GM23338 (cell line): ENCODE data around the gene MLXIPL. TPM values are rescaled to one million over a fixed set of nuclear protein-coding genes. Genes with fewer than 3 reads are reported as not detected.

Experiments
- ATAC-seq: fragments of 200-7000 bp; cut with Tn5 transposase; 3 replicates; pipeline ENCODE4 v1.9.1; 2020
- DNase-seq: peaks from one replicate; pipeline ENCODE4 v3.0.0-alpha.2; 2015; ENCODE audit warnings: low spot score
- H2AFZ ChIP-seq: fragments of 200-600 bp; sonication (generic); 2 replicates; pipeline ENCODE4 v1.8.0; 2016; ENCODE audit warnings: antibody characterized with exemption, mild to moderate bottlenecking, moderate library complexity
- H3F3A ChIP-seq: fragments of 200-600 bp; sonication (generic); replicated peaks from 2 replicates; pipeline ENCODE4 v1.8.0; 2017; ENCODE audit warnings: antibody characterized with exemption, mixed run types, low read depth
- H3K27ac ChIP-seq: fragments of 200-600 bp; sonication (generic); 2 replicates; pipeline ENCODE4 v1.6.1; 2016; ENCODE audit warnings: low read depth
- H3K27me3 ChIP-seq: fragments of 200-600 bp; sonication (generic); 2 replicates; pipeline ENCODE4 v1.8.0; 2016; ENCODE audit warnings: mild to moderate bottlenecking, mixed run types, moderate library complexity; ENCODE audit not compliant: insufficient read depth
- H3K36me3 ChIP-seq: fragments of 200-600 bp; sonication (generic); 2 replicates; pipeline ENCODE4 v1.8.0; 2016; ENCODE audit warnings: mild to moderate bottlenecking; ENCODE audit not compliant: insufficient read depth
- H3K4me1 ChIP-seq: fragments of 200-600 bp; sonication (generic); 2 replicates; pipeline ENCODE4 v1.8.0; 2016; ENCODE audit warnings: mild to moderate bottlenecking, moderate library complexity; ENCODE audit not compliant: insufficient read depth
- H3K4me2 ChIP-seq: fragments of 200-600 bp; sonication (generic); 2 replicates; pipeline ENCODE4 v1.7.1; 2017; ENCODE audit warnings: mixed run types
- H3K4me3 ChIP-seq: fragments of 200-600 bp; sonication (generic); 2 replicates; pipeline ENCODE4 v1.6.1; 2016; ENCODE audit warnings: mixed run types
- H3K79me2 ChIP-seq: fragments of 200-600 bp; sonication (generic); replicated peaks from 2 replicates; pipeline ENCODE4 v1.8.0; 2017; ENCODE audit warnings: mild to moderate bottlenecking; ENCODE audit not compliant: insufficient read depth
- H3K9me2 ChIP-seq: fragments of 200-600 bp; sonication (generic); 2 replicates; pipeline ENCODE4 v1.8.0; 2017; ENCODE audit not compliant: insufficient read depth
- H4K20me1 ChIP-seq: fragments of 200-600 bp; sonication (generic); replicated peaks from 2 replicates; pipeline ENCODE4 v1.8.0; 2017; ENCODE audit warnings: mild to moderate bottlenecking; ENCODE audit not compliant: insufficient read depth
- H3K27ac Mint-ChIP-seq: 2 replicates; pipeline ENCODE4 v1.8.0; 2020; ENCODE audit warnings: inconsistent platforms, mild to moderate bottlenecking, moderate library complexity, mixed read lengths
- H3K27me3 Mint-ChIP-seq: 3 replicates; pipeline ENCODE4 v1.8.0; 2022; ENCODE audit warnings: low read depth, mild to moderate bottlenecking, moderate library complexity, mixed read lengths, inconsistent platforms; ENCODE audit not compliant: insufficient read depth, poor library complexity
- H3K36me3 Mint-ChIP-seq: 3 replicates; pipeline ENCODE4 v1.8.0; 2021; ENCODE audit warnings: low read depth, mild to moderate bottlenecking, inconsistent platforms, moderate library complexity, mixed read lengths
- H3K4me1 Mint-ChIP-seq: 3 replicates; pipeline ENCODE4 v1.8.0; 2020; ENCODE audit warnings: mild to moderate bottlenecking, inconsistent platforms, mixed read lengths
- H3K4me3 Mint-ChIP-seq: 3 replicates; pipeline ENCODE4 v1.8.0; 2021; ENCODE audit warnings: moderate library complexity, mild to moderate bottlenecking, inconsistent platforms, mixed read lengths
- H3K9me3 Mint-ChIP-seq: 3 replicates; pipeline ENCODE4 v1.8.0; 2020; ENCODE audit warnings: moderate library complexity, mild to moderate bottlenecking, inconsistent platforms, mixed read lengths
- CREB1 ChIP-seq: fragments of 250-450 bp; sonication (Bioruptor Pico); IDR thresholded peaks from 2 replicates; pipeline ENCODE4 v1.5.0; 2020; ENCODE audit warnings: low read depth, mild to moderate bottlenecking, moderate library complexity
- CTCF ChIP-seq, 2 experiments: fragments of 200-600 bp in 1 of 2; sonication (generic) in 1 of 2; conservative IDR thresholded peaks; 2 replicates each; pipeline versions ENCODE4 v1.5.1 to v1.6.1; 2016 to 2017; ENCODE audit warnings: antibody characterized with exemption in 2 of 2, low read depth in 2 of 2, mild to moderate bottlenecking in 2 of 2, moderate library complexity in 1 of 2
- EZH2 ChIP-seq: fragments of 200-600 bp; sonication (generic); IDR thresholded peaks from one replicate; pipeline ENCODE4 v1.8.0; 2017; ENCODE audit warnings: antibody characterized with exemption, mild to moderate bottlenecking, low read depth; ENCODE audit not compliant: unreplicated experiment
- EZH2phosphoT487 ChIP-seq: fragments of 200-600 bp; sonication (generic); IDR thresholded peaks from one replicate; pipeline ENCODE4 v1.8.1; 2018; ENCODE audit warnings: antibody characterized with exemption; ENCODE audit not compliant: unreplicated experiment
- JUNB ChIP-seq: IDR thresholded peaks from one replicate; pipeline ENCODE4 v1.6.1; 2016; ENCODE audit warnings: antibody characterized with exemption; ENCODE audit not compliant: unreplicated experiment
- NANOG ChIP-seq: IDR thresholded peaks from 2 replicates; pipeline ENCODE4 v1.6.1; 2016; ENCODE audit warnings: antibody characterized with exemption, borderline replicate concordance
- POLR2AphosphoS5 ChIP-seq: IDR thresholded peaks from 2 replicates; pipeline ENCODE4 v1.6.1; 2016; ENCODE audit warnings: antibody characterized with exemption, low read depth
- REST ChIP-seq: IDR thresholded peaks from one replicate; pipeline ENCODE4 v1.6.1; 2018; ENCODE audit warnings: antibody characterized with exemption; ENCODE audit not compliant: unreplicated experiment
- ZNF114 ChIP-seq: fragments of 250-450 bp; sonication (Bioruptor Pico); IDR thresholded peaks from 2 replicates; pipeline ENCODE4 v1.5.0; 2020; ENCODE audit warnings: mild to moderate bottlenecking, moderate library complexity
- ZNF331 ChIP-seq: fragments of 250-450 bp; sonication (Bioruptor Pico); IDR thresholded peaks from 2 replicates; pipeline ENCODE4 v1.5.0; 2020; ENCODE audit warnings: low read depth, mild to moderate bottlenecking, moderate library complexity
- ZNF462 ChIP-seq: fragments of 250-450 bp; sonication (Bioruptor Pico); IDR thresholded peaks from 2 replicates; pipeline ENCODE4 v1.5.0; 2020; ENCODE audit warnings: mild to moderate bottlenecking, moderate library complexity
- polyA plus RNA-seq: library from polyadenylated mRNA; unstranded; fragments of >200 nt; fragmentation: Nextera tagmentation; extraction: Ambion mirVana; gene quantifications from 2 replicates; pipeline ENCODE4 v1.2.1, GENCODE V29; 2016
- total RNA-seq: library from RNA; depleted of rRNA; stranded (reverse); fragments of >200 nt; shearing (Covaris generic); gene quantifications from 2 replicates; pipeline ENCODE4 v1.2.3, GENCODE V29; 2014

The MLXIPL gene
- total and polyA plus RNA-seq, 2 experiments from 2014 or later = 13.7 to 25.7 TPM

GRCh38 chr7:73625276-73625675 is 954 bp upstream of the MLXIPL start:
- H3K4me3 Mint-ChIP-seq = no peak overlapping the region
- H3K27ac Mint-ChIP-seq = no peak overlapping the region
- Histone ChIP-seq H3K36me3 (no peaks in the 10 kb centered on the region), H3K27me3 (peaks cover 13% of the 10 kb centered on the region), H2AFZ (no peak overlapping the region), H3K4me1 (0 out of 2 replicates have a peak, but pooled peaks cover 8% of the 10 kb centered on the region), H3K27ac (no peak overlapping the region), H3F3A (no peaks in the 10 kb centered on the region), H3K4me2 (no peak overlapping the region), H4K20me1 (no peaks in the 10 kb centered on the region), H3K79me2 (no peaks in the 10 kb centered on the region), H3K4me3 (no peak overlapping the region), H3K9me2 (no peaks in the 10 kb centered on the region)
- H3K27me3 Mint-ChIP-seq = peaks cover 26% of the 10 kb centered on the region
- DNase-seq = no peak
- no peak for ATAC-seq
- TF ChIP-seq ZNF331 = no peak
- TF ChIP-seq EZH2 = no peak
- TF ChIP-seq ZNF462 (CRISPR knock-in tag) = no peak
- no peak for TF ChIP-seq ZNF114 (CRISPR knock-in tag)
- H3K36me3 Mint-ChIP-seq = no peaks in the 10 kb centered on the region; the same call in 2 of the 3 replicates
- peaks cover 3% of the 10 kb centered on the region; the same call in 2 of the 3 replicates for H3K4me1 Mint-ChIP-seq
- no peaks in the 10 kb centered on the region; the same call in 2 of the 3 replicates for H3K9me3 Mint-ChIP-seq

GRCh38 chr7:73624669-73625001 is 313 bp upstream of the MLXIPL start:
- peaks cover 13% of the 10 kb centered on the region for H3K27me3 ChIP-seq
- DNase-seq = no peak
- peaks cover 28% of the 10 kb centered on the region for H3K27me3 Mint-ChIP-seq
- H2AFZ ChIP-seq = no peak overlapping the region
- H3K4me2 ChIP-seq = peak overlapping the region; percentile 71
- no peaks in the 10 kb centered on the region; the same call in 2 of the 3 replicates for H3K36me3 Mint-ChIP-seq
- H3K79me2 ChIP-seq = no peaks in the 10 kb centered on the region
- H3K4me3 Mint-ChIP-seq = peak overlapping the region; percentile 86
- no peak for ATAC-seq
- H3K9me3 Mint-ChIP-seq = no peaks in the 10 kb centered on the region; the same call in 2 of the 3 replicates
- no peaks in the 10 kb centered on the region for H3K36me3 ChIP-seq
- H3F3A ChIP-seq = no peaks in the 10 kb centered on the region
- no peak overlapping the region for H3K27ac Mint-ChIP-seq
- no peaks in the 10 kb centered on the region for H3K9me2 ChIP-seq
- no peak overlapping the region for H3K27ac ChIP-seq
- no peaks in the 10 kb centered on the region for H4K20me1 ChIP-seq
- TF ChIP-seq CREB1 (CRISPR knock-in tag) = no peak
- TF ChIP-seq CTCF (conservative IDR thresholded peaks at IDR 0.05; ENCODE audit: low read depth in 2 of 2) = no peak
- TF ChIP-seq JUNB = no peak
- no peak for TF ChIP-seq ZNF331
- TF ChIP-seq ZNF114 (CRISPR knock-in tag) = no peak
- no peak for TF ChIP-seq EZH2phosphoT487
- no peak for TF ChIP-seq EZH2
- no peak for TF ChIP-seq REST
- TF ChIP-seq POLR2AphosphoS5 = no peak
- TF ChIP-seq NANOG = no peak
- H3K4me3 ChIP-seq = peak overlapping the region; percentile 36; the same call in 1 of the 2 replicates
- H3K4me1 ChIP-seq = 0 out of 2 replicates have a peak, but pooled peaks cover 8% of the 10 kb centered on the region
- peaks cover 3% of the 10 kb centered on the region; the same call in 2 of the 3 replicates for H3K4me1 Mint-ChIP-seq
